ENCODE results near the gene NXPH1.

- TF ChIP-seq CTCF (IDR thresholded peaks at IDR 0.05; ENCODE audit: low read depth, low read length) (no peak), EZH2phosphoT487 (IDR thresholded peaks at IDR 0.05; ENCODE audit: low read depth) (no peak)
These were observed 196.1 kb downstream of the NXPH1 start for GRCh38 chr7:8629504-8629903.

Data from OCI-LY3 (cell line).